ENCODE data around the gene NF1. TPM values are rescaled to one million over a fixed set of nuclear protein-coding genes. Genes with fewer than 3 reads are reported as not detected.
"Not testable (repeated sequence)": the region's sequence is repeated elsewhere in the genome, so short reads cannot be mapped to it uniquely, and the experiment has no call there.

Gene NF1
- total RNA-seq, 4 donors from 2014 or later = 51.9 to 67.8 (median 66.3) TPM

GRCh38 chr17:31096106-31096436 is 1.3 kb downstream of the NF1 start:
- ATAC-seq (ENCODE audit: low FRiP score) = no peak
- TF ChIP-seq, protein P1, sequence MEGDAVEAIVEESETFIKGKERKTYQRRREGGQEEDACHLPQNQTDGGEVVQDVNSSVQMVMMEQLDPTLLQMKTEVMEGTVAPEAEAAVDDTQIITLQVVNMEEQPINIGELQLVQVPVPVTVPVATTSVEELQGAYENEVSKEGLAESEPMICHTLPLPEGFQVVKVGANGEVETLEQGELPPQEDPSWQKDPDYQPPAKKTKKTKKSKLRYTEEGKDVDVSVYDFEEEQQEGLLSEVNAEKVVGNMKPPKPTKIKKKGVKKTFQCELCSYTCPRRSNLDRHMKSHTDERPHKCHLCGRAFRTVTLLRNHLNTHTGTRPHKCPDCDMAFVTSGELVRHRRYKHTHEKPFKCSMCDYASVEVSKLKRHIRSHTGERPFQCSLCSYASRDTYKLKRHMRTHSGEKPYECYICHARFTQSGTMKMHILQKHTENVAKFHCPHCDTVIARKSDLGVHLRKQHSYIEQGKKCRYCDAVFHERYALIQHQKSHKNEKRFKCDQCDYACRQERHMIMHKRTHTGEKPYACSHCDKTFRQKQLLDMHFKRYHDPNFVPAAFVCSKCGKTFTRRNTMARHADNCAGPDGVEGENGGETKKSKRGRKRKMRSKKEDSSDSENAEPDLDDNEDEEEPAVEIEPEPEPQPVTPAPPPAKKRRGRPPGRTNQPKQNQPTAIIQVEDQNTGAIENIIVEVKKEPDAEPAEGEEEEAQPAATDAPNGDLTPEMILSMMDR (IDR thresholded peaks at IDR 0.05) = no peak
- DNase-seq (ENCODE audit: low spot score) = no peak

GRCh38 chr17:31099016-31099415 is 4.2 kb downstream of the NF1 start:
- TF ChIP-seq, protein P1 (IDR thresholded peaks at IDR 0.05) = no peak

GRCh38 chr17:31100840-31101459 is 6.2 kb downstream of the NF1 start:
- TF ChIP-seq, protein P1 (IDR thresholded peaks at IDR 0.05) = no peak
- ATAC-seq (ENCODE audit: low FRiP score) = no peak
- DNase-seq (ENCODE audit: low spot score) = no peak

More at GRCh38 chr17:31099016-31099415, 4.2 kb downstream of the NF1 start:
- no peak for DNase-seq (ENCODE audit: low spot score)
- no peak for ATAC-seq (ENCODE audit: low FRiP score)

GRCh38 chr17:31101943-31102342 is 7.2 kb downstream of the NF1 start:
- DNase-seq (ENCODE audit: low spot score) (no peak), ATAC-seq (ENCODE audit: low FRiP score) (no peak)
- TF ChIP-seq, protein P1 (IDR thresholded peaks at IDR 0.05) = no peak

DNA sequence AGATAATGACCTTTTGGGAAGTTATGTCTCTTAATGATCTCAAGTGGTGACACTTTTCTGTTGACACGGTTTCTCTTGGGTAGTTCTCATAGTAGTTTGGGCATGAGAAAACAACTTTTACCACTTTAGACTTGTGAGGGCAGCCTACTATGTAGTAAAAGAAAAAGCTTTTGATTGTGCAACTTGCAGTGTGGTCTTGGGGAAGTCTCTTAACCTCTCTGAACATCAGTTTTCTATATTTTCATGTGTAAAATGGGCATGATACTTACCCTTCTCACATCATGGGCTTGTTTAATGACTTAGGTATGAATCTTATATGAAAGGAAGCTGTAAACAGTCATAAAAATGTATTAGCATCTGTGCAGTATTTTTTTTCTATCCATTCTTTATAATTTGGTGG is 11.2 kb downstream of the NF1 start:
- no peak for DNase-seq (ENCODE audit: low spot score)
- no peak for ATAC-seq (ENCODE audit: low FRiP score)
- TF ChIP-seq, protein P1 (IDR thresholded peaks at IDR 0.05) = no peak

GRCh38 chr17:31111183-31111582 is 16.4 kb downstream of the NF1 start:
- no peak for ATAC-seq (ENCODE audit: low FRiP score)
- DNase-seq (ENCODE audit: low spot score) = no peak
- TF ChIP-seq, protein P1 (IDR thresholded peaks at IDR 0.05) = no peak

DNA sequence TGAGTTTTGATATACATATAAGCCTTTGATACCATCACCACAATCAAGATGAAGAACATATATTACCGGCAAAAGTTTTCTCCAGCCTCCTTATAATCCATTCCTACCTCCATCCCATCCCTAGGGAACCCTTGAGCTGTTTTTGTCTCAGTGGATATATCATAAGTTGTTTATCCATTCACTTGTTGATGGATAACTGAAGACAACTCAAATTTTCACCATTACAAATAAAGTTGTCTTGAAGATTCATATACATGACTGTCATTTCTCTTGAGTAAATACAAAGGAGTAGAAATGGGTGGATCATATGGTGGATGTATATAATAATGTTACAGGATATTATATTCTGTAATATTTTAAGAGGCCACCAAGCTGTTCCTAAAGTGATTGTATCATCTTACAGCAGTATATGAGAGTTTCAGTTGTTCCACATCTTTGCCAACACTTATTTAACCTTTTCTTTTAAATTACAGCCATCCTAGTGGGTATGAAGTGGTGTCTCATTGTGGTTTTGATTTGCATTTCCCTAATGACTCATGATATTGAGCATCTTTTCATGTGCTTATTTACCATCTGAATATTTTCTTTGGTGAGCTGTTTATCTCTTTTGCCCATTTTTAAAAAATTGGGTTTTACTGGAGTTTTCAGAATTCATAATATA is 17.4 kb downstream of the NF1 start:
- ATAC-seq (ENCODE audit: low FRiP score) = no peak
- TF ChIP-seq, protein P1 (IDR thresholded peaks at IDR 0.05) = no peak
- DNase-seq (ENCODE audit: low spot score) = no peak

DNA sequence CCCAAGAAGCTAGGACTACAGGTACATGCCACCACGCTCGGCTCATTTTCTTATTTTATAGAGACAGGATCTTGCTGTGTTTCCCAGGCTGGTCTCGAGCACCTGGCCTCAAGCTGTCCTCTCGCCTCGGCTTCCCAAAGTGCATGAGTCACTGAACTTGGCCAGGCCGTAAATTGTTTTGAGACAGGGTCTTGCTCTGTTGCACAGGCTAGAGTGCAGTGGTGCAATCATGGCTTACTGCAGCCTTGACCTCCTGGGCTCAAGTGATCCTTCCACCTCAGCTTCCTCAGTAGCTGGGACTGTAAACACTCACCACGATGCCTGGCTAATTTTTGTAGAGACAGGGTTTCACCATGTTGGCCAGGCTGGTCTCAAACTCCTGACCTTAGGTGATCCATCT is 18.6 kb downstream of the NF1 start:
- ATAC-seq (ENCODE audit: low FRiP score); DNase-seq (ENCODE audit: low spot score): not testable (repeated sequence)
